WTC11 (cell line): ENCODE data around the gene TFF3.

Experiments used
- CREB1 ChIP-seq: sonication (generic); formaldehyde crosslinking; IDR thresholded peaks from 2 replicates; pipeline ENCODE4 v1.8.0; 2023; ENCODE audit warnings: mild to moderate bottlenecking, missing genetic modification reagents
- TF ChIP-seq, protein P1 (sequence below): sonication (generic); formaldehyde crosslinking; conservative IDR thresholded peaks from 2 replicates; pipeline ENCODE4 v1.8.1; 2022; ENCODE audit warnings: mild to moderate bottlenecking, missing genetic modification reagents

- no peak for TF ChIP-seq CREB1 (CRISPR knock-in tag)
- TF ChIP-seq, protein P1, sequence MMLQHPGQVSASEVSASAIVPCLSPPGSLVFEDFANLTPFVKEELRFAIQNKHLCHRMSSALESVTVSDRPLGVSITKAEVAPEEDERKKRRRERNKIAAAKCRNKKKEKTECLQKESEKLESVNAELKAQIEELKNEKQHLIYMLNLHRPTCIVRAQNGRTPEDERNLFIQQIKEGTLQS (CRISPR knock-in tag) = no peak
Measured at GRCh38 chr21:42356650-42357049, 41.4 kb upstream of the TFF3 start.
